Iris pigment epithelial cell (primary cell): Measurements from ENCODE around the gene PDGFA.

ENCODE experiments used
- DNase-seq: peaks from one replicate; pipeline ENCODE4 v3.0.0-alpha.2; 2011; ENCODE audit warnings: low read depth

Gene PDGFA

DNA sequence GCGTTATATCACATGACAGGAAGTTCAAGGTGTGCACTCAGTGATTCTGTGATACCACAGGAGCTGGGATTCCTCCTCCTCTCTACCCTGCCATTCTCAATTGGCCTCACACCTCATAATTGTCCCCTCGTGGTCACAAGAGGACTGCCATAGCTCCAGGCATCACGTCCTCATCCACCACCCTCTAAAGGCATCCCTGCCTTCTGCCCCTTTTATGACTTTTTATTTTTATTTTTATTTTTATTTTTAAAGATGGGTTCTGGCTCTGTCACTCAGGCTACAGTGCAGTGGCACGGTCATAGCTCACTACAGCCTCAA lies 47.0 kb downstream of the PDGFA start:
- no peak for DNase-seq

DNA sequence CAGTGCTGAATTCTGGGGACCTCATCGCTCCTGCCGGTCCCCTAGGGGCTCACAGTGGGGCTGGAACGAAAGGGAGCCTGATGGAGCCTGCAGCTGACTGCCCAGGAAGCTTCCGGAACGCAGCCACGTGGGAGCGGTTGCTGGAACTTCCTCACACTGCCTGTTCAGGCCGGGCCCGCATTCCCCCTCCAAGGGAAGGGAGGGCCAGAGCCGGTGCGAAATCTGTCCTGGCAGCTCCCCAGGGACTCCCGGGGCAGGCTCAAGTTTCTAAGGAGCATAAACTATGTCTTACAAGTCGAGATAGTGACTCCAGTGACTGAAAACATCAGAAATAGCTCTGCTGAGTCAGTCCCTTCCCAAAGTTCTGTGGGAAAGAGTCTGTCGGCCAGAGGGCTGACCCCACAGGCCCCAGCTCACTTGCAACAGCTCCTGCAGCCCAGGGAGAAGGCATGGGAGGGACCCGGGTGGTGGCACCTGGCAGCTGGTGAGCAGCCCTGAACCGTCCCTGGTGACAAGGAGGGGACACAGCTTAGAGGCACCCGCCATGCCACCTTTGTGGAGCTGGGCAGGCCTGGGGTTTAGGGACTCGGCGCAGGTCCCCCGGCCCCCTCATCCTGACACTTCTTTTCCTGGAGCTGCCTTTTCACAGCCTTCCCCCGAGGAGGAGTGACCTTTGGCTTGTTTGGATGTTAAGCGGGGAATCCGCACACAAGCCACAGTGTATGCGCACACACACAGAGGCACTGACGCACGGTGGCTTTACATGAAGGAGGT lies 47.6 kb downstream of the PDGFA start:
- DNase-seq: peak; percentile 97

DNA sequence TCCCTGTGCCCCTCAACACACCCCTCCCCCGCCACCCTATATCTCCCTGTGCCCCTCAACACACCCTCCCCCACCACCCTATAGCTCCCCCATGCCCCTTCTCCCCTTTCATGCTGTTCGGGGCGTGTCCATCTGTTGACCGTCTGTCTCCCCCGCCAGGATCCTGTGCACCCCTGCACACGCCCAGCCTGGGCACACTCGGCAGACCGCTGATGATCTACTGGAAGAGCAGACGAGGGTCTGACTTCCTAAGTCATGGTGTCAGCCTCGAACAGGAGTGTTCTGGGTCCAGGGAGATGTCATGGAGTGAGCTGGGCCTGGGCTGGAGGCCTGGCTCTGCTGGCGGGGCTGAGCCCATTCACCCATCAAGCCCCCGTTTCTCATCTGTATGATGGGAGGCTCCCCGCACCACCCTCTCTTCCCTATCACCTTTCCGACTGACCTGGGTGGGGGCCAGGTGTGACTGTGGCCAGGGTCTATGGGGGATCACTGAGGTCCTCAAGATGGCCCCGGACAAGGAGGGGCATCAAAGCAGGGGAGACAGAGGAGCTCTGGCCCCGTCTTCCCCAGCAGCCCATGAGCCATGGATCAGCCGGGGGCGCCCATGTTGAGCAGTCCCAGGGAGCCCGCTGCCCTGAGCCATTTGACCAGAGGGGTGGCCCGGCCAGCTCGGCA lies 48.3 kb downstream of the PDGFA start:
- no peak for DNase-seq

DNA sequence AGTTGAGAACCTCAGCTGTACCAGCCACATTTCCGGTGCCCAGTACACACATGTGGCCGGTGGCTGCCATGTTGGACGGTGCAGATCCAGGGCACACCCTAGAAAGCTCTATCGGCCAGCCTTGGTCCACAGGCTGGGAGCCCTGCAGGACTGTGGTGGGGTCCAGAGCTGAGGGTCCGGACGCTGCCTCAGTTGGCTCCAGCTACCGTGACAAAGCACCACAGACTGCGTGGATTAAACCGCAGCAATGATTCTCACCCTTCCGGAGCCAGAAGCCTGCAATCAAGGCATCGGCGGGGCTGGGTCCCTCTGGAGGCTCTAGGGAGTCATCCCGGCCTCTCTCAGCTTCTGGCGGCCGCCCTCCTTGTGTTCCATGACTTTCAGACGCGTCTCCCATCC lies 50.1 kb downstream of the PDGFA start:
- DNase-seq: no peak

DNA sequence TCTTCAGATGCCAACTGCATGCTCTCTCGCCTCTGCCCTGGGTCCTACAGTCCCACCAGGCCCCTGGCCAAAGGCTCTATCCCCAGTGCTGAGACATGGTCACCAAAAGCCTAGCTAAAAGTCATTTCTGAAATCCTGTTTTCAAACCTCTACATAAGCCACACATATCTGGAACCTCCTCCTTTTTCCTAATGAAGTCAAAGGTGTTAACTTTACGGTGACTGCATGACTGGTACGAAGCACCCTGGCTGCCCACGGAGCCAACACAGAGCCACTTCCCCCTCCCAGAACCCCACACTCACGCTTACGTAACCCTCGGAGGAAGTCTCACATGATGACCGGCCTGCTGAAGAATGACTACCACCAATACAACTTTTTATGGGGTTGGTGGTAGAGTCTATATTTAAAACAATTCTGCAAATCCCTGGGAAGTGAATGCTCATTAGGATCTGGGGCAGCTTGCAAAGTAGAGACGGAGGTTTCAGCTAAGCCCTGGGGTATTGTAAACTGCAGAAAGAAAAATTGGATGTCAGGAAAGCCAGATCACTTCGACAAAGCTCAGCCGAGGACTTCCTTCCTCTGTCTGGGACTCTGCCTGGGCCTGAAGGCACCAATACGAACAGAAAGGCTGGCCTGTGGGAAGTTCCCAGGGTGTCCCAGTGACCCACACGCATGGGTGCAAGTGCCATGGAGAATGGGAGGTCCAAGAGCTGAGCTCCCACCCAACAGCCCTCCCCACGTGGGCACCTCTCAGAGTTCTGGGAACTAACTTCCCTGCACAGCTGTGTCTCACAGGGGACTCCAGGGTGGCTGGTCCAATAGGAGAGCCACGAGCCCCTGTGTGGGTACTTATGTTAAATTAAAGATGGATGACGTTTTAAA lies 50.7 kb downstream of the PDGFA start:
- peak; percentile 39 for DNase-seq

DNA sequence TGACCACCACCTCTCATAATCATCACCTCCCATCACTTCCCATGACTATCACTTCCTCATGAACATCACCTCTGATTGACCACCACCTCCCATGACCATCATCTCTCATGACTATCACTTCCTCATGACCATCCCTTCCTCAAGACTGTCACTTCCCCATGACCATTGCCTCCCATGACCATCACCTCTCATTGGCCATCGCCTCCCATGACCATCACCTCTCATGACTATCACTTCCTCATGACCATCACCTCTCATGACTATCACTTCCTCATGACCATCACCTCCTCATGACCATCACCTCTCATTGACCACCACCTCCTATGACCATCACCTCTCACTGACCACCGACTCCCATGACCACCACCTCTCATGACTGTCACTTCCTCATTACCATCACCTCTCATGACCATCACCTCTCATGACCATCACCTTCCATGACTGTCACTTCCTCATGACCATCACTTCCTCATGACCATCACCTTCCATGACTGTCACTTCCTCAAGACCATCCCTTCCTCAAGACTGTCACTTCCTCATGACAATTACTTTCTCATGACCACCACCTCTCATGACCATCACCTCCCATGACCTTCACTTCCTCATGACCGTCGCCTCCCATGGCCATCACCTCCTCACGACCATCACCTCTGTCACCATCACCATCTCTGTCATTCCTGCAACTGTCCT lies 51.6 kb downstream of the PDGFA start:
- no peak for DNase-seq

DNA sequence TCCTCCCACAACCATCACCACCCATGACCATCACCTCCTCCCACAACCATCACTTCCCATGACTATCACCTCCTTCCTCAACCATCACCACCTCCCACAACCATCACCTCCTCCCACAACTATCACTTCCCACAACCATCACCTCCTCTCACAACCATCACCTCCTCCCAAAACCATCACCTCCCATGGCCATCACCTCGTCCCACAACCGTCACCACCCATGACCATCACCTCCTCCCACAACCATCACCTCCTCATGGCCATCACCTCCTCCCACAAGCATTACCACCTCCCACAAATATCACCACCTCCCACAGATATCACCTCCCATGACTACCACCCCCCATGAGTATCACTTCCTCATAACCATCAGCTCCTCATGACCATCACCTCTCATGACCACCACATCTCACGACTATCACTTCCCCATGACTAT lies 52.2 kb downstream of the PDGFA start:
- no peak for DNase-seq

DNA sequence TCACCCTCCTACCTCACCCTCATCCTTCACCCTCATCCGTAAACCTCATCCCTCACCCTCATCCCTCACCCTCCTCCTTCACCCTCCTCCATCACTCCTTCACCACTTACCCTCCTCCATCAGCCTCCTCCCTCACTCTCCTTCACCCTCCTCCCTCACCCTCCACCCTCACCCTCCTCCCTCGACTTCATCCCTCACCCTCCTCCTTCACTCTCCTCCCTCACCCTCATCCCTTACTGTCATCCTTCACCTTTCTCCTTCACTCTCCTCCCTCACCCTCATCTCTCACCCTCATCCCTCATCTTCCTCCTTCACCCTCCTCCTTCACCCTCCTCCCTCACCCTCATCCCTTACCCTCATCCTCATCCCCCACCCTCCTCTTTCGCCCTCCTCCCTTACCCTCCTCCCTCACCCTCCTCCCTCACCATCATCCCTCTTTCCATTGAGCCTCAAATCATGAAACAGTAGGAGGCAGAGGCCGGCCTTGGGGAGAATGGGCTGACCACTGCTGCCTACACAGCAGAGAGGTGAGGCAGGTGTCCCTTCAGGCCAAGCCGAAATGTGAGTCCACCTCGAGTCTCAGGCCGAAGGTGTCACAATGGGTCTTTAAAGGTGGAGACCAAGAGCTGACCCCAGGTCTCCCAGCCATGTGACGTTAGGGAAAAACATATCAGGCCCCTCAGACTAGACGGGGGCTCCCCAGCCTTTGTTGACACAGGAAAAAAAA lies 53.0 kb downstream of the PDGFA start:
- no peak for DNase-seq

DNA sequence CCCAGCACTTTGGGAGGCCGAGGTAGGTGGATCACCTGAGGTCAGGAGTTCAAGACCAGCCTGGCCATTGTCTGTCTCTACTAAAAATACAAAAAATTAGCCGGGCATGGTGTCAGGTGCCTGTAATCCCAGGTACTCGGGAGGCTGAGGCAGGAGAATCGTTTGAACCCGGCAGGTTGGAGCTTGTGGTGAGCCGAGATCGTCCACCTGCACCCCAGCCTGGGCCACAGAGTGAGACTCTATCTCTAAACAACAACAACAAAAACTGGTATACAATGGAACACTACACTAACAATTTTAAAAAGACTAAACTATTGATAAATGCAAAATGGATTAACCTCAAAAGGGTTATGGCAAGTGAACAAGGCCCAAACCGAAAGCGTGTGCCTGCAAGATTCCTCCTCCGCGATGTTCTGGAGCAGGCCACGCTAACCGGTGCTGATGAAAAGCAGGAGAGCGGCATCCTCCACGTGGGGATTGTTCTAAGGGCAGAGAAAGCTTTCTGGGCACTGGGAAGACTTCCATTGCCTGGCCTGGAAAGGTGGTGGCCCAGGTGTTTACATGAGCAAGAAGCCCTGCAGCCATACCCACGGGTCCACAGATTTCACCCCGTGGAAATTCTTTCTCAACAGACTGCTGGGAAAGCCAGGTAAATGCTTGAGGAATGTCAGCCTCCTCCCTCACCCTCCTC lies 53.8 kb downstream of the PDGFA start:
- DNase-seq: no peak

DNA sequence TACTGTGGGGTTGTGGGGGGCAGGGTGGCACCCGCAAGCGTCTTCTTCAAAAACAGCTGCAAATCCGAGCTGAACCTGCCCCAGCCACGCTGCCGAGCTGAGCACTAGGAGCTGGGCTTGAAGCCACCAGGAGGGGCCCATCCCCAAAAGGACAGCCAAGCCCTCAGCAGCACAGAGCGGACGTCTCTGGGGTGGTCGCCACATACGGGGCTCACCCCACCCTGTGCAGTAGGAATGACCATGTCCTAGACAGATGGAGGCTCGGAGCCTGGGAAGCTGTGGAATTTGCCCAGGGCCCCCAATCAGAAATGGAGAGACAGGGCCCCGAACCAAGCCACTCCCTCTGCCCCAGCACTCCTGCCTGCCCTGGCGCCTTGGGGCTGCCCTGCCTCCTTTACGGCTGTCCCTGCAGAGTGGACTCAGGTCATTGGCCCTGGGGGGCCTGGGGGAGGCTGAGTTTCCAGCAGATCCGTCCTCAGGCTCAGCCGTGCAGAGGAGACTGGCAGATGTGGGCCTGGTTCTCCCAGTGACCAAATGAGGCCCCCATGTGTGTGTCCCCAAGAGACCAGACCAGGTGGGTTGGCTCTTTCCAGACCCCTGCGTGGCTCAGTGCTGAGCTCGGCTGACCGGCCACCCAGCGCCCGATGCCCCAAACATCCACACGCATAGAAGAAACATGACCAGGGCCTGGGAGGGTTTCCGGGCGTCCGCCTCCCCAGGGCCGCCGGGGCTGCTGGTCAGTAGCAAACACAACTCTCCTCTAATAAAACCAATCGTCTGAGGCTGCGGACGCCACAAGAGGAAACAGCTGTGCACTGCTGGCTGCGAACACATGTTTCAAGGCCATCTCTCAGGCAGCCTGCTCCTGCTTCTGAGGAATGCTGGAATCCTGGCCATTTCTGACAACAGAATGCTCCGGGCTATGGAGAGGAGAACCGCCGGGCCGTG lies 54.9 kb downstream of the PDGFA start:
- peak; percentile 66 for DNase-seq

DNA sequence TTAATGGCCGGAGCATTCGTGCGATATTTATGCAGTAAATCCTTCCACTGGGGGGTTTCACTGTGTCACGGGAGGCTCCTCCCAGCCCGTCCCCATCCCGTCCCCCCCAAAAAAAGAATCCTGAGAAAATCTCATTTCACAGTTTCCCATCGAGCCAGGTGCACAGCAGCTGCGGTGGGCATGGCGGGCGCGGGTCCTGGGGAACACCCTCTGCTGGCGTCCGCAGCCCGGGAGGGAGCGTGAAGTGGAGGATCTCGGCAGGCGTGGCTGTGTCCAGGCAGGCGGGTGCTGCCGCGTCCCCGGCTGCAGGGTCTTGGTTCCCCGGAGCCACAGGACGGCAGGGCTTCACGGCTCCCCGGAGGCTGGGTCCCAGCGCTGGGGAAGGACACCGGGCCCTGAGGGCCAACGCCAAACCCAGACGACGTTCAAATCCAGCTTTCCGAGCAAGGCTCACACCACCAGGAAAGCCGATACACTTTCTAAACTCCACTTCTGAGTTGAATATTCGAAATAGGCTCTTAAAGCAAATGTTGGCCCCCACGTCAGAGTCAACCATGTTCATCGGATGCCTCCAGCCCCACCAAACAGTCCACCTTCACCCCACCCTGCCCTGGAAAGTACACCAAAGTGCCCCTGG lies 55.7 kb downstream of the PDGFA start:
- no peak for DNase-seq

DNA sequence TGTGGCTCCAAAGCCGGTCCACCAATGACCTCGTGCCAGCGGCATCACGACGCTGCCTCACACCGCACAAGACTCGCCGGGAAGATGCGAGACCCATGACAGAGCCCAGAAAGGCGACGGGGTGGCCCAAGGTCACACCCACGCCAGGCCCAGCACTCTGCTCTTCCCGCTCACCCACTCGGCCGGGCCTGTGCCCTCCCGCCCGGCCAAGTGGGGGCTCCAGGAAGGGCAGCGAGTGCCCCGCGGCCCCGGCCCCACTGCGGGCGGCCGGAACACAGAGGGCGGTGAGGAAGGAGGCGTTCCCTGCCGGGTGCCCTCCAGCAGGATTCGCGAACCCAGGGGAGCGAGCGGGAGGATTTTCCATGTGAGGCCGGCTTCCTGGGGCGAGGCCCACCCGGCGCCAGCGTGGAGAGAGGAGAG lies 56.3 kb downstream of the PDGFA start:
- no peak for DNase-seq

DNA sequence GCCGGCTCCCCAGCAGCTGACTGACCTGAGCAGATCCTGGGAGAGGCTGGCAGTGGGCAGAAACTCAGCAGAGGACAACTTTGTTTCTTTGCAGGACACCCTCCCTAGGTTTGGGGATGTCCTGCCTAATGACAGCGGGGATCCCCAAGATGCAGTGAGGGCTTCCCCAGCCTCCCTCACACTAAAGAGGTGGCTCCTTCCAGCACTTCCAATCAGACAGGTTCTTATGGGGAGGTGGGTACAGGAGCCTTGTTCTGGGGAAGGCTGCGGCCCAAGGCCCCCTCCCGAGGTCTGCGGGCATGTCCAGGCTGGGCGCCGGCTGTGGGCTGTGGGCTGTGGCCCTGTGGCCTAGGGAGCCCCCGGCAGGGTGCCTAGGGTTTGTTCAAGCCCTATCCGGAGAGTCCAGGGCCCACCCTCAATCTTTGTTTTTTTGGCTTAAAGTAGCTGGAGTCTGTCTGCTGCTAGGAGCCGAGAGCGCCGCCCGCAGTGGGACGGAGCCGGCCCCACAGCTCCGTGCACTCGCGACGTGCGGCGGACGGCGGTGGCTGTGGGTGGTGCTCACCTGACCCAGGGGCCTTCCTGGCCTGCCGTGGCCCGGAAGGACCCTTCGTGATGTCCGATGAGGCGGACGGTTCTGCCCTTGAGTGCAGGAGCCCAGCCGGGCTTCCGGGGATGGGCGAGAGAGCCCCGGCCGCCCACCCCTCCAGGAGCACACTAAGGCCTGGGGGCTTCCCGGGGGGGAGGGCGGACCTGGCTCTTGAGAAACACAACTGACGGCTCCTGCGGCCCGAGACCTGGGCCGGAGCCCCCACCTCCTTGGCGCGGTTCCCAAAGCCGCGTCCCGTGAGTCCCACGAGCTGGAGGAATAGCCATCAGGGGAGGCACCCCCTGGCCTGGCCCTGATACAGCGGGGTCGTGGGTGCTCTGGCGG lies 57.2 kb downstream of the PDGFA start:
- DNase-seq: no peak

DNA sequence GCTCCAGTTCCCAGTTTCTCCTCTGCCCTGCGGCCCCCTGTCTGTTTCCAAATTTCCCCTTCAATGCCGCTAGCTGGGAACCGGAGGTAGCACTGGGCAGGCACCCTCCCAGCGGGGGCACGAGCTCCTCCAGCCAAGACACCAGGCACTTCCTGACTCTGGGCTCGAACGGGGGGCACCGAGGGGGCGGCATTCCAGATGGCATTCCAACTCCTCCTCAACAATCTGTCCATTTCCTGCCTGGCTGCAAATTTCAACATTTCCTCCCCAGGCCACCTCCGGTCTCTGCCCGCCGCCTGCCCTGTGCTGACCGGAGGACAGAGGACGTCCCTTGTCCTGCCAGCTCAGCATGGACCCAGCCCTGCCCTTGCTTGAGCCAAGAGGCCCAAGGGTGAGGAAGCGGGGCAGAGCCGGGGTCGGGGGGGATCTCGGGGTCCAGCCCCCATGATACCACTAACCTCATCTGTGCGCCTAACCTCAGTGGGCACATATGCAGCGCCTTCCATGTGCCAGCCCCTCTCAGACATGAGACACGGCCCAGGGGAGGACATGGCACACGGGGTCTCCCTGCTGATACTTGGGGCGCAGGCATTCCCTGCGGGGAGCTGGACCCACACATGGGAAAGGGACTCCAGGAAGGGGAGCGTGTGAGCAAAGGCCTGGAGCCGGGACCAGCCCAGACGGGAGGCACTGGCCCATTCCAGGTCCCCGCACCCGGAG lies 58.0 kb downstream of the PDGFA start:
- DNase-seq: no peak

DNA sequence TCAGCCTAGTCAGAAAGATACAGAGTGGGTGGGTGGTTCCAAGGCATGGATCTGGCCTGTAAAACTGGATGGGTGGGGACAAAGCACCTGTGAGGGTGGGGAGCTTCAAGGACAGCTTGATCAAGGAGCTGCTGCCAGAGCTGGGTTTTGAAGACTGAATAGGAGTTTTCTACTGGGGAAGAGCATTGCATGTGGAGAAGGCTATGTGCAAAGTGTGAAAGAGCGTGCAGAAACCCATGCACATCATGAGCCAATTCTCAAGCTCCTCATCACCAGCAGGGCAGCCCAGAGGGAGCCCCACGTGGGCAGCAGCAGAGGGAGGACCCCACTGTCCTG lies 58.6 kb downstream of the PDGFA start:
- no peak for DNase-seq

DNA sequence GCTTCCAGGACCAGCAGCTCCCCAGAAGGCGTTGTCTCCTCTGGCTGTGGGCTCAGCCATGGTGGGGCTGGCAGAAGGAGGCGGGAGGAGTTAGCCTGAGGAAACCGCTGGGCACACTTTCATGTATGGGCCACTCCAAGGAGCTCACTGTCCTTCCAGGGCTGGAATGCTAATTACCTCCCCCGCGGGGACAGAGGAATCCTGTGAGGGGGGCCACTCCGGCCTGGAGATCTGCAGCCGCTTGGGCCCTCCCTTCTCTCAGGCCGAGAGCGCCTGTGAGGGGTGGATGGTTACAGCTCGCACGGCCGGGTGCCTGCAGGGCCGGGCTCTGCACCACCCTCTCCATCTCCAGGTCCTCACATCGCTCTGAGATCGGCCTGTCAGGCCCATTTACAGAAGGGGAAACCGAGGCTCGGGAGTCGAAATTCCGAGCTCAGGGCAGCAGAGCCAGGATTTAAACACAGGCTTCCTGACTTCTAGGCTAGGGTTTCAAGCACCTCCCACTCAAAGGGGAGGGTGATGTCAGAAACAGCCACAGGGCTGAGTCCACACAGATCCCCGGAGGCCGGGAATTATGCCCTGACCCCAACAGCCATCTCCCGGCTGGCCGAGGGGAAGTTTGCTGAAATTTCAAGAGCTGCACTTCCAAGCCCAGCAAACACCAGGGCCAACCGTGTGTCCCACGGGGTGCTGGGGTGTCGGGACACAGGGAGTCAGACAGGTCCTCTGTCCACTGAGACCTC lies 59.1 kb downstream of the PDGFA start:
- DNase-seq: peak; percentile 38
